HepG2 (cell line): ENCODE results near the gene GNL2. TPM values are rescaled to one million over a fixed set of nuclear protein-coding genes. Genes with fewer than 3 reads are reported as not detected.

Experiments
- ATRX ChIP-seq: sonication (generic); formaldehyde crosslinking; IDR thresholded peaks from 2 replicates; pipeline ENCODE4 v1.4.0; 2020; ENCODE audit warnings: missing genetic modification reagents, borderline replicate concordance
- FOXA1 ChIP-seq, 2 experiments: fragments of 450-650 bp in 1 of 2; sonication (generic) in 1 of 2; formaldehyde crosslinking in 1 of 2; IDR thresholded peaks; 2 replicates each; pipeline versions ENCODE4 v1.4.0 to v1.6.1; 2016 to 2020; ENCODE audit warnings: missing genetic modification reagents in 1 of 2
- KLF11 ChIP-seq: IDR thresholded peaks from 2 replicates; pipeline ENCODE4 v1.6.1; 2016; ENCODE audit warnings: missing compliant biosample characterization
- NR2C2 ChIP-seq: sonication (generic); formaldehyde crosslinking; IDR thresholded peaks from 2 replicates; pipeline ENCODE4 v1.4.0; 2020; ENCODE audit warnings: missing genetic modification reagents, mild to moderate bottlenecking, moderate library complexity, borderline replicate concordance
- POLR2AphosphoS2 ChIP-seq: IDR thresholded peaks from 2 replicates; pipeline ENCODE4 v1.6.1; 2011; ENCODE audit warnings: low read depth, low read length, improper control_type of control experiment
- RAD51 ChIP-seq: fragments of 450-650 bp; IDR thresholded peaks from 2 replicates; pipeline ENCODE4 v1.6.1; 2016; ENCODE audit warnings: borderline replicate concordance
- RFX3 ChIP-seq: IDR thresholded peaks from 2 replicates; pipeline ENCODE4 v1.6.1; 2016; ENCODE audit warnings: missing biosample characterization, missing genetic modification reagents
- ZBTB38 ChIP-seq: sonication (generic); formaldehyde crosslinking; IDR thresholded peaks from 2 replicates; pipeline ENCODE4 v1.5.1; 2020; ENCODE audit warnings: mild to moderate bottlenecking, missing genetic modification reagents
- ZFY ChIP-seq: sonication (generic); formaldehyde crosslinking; IDR thresholded peaks from 2 replicates; pipeline ENCODE4 v1.4.0; 2020; ENCODE audit warnings: missing genetic modification reagents
- ZNF260 ChIP-seq: sonication (generic); formaldehyde crosslinking; IDR thresholded peaks from 2 replicates; pipeline ENCODE4 v1.4.0; 2020; ENCODE audit warnings: missing genetic modification reagents, low read depth, mild to moderate bottlenecking, borderline replicate concordance
- ZNF543 ChIP-seq: sonication (generic); formaldehyde crosslinking; IDR thresholded peaks from 2 replicates; pipeline ENCODE4 v1.4.0; 2020; ENCODE audit warnings: mild to moderate bottlenecking, missing genetic modification reagents
- ZNF605 ChIP-seq: sonication (generic); formaldehyde crosslinking; IDR thresholded peaks from 2 replicates; pipeline ENCODE4 v1.8.0; 2022; ENCODE audit warnings: mild to moderate bottlenecking, missing genetic modification reagents
- ZNF619 ChIP-seq: sonication (generic); formaldehyde crosslinking; IDR thresholded peaks from 2 replicates; pipeline ENCODE4 v1.4.0; 2020; ENCODE audit warnings: mild to moderate bottlenecking, missing genetic modification reagents
- ZNF781 ChIP-seq: sonication (generic); formaldehyde crosslinking; IDR thresholded peaks from 2 replicates; pipeline ENCODE4 v1.5.1; 2020; ENCODE audit warnings: borderline replicate concordance, mild to moderate bottlenecking, missing genetic modification reagents; ENCODE audit errors: not compliant biosample characterization
- polyA plus RNA-seq, 8 experiments: library from polyadenylated mRNA; depleted of rRNA in 3 of 8; stranded (reverse) in 7 of 8; unstranded in 1 of 8; fragments of >200 nt; fragmentation: Illumina TruSeq in 4 of 8; extraction: Trizol in 4 of 8; gene quantifications; 2 replicates each; pipeline versions ENCODE4 v1.2.1 to v1.2.3, GENCODE V29; 2011 to 2016; ENCODE audit warnings: low read depth in 4 of 8, missing spikeins in 1 of 8, mixed read lengths in 1 of 8; ENCODE audit not compliant: insufficient read depth in 1 of 8
- total RNA-seq, 5 experiments: library from RNA; depleted of rRNA; stranded (reverse); fragments of >200 nt; fragmentation: Illumina TruSeq; extraction: Trizol; gene quantifications; 2 replicates each; pipeline ENCODE4 v1.2.3, GENCODE V29; 2016; ENCODE audit warnings: low read depth in 1 of 5
- TF ChIP-seq, protein P1 (sequence below): sonication (generic); formaldehyde crosslinking; IDR thresholded peaks from 2 replicates; pipeline ENCODE4 v1.4.0; 2020; ENCODE audit warnings: missing genetic modification reagents
- TF ChIP-seq, protein P2 (sequence below): sonication (generic); formaldehyde crosslinking; IDR thresholded peaks from 2 replicates; pipeline ENCODE4 v1.8.0; 2022; ENCODE audit warnings: mild to moderate bottlenecking, missing genetic modification reagents
- TF ChIP-seq, protein P3 (sequence below): sonication (generic); formaldehyde crosslinking; IDR thresholded peaks from 2 replicates; pipeline ENCODE4 v1.4.0; 2020; ENCODE audit warnings: missing genetic modification reagents, borderline replicate concordance
- TF ChIP-seq, protein P4 (sequence below): sonication (generic); formaldehyde crosslinking; IDR thresholded peaks from 2 replicates; pipeline ENCODE4 v1.8.0; 2022; ENCODE audit warnings: low read depth, missing genetic modification reagents

The GNL2 gene
- total and polyA plus RNA-seq, 2 of the 13 experiments (the other 11 are each of a cell fraction or from before 2014, with no cell fraction given): 32.1 to 72.1 TPM

DNA sequence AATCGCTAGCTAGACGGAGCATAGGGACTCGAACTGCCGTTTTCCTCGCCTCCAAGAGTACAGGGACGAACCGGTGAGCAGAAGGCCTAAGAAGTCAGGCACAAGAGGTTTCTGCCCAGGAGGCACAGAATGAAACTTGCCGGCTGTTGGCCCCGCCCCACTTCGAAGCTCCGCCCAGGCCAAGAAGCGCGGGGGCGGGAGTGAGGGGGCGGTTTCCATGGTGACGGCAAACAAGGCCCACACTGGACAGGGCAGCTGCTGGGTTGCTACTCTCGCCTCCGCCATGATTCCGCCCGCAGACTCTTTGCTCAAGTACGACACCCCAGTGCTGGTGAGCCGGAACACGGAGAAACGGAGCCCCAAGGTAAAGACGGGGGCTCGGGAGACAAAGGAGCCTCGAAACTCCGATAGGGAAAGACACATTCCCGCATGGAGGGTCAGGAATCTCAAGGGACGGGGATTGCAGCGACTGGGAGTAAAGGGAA lies 39.0 kb downstream of the GNL2 start, which contains the start of gene DNALI1 (continued):
- TF ChIP-seq, protein P1, sequence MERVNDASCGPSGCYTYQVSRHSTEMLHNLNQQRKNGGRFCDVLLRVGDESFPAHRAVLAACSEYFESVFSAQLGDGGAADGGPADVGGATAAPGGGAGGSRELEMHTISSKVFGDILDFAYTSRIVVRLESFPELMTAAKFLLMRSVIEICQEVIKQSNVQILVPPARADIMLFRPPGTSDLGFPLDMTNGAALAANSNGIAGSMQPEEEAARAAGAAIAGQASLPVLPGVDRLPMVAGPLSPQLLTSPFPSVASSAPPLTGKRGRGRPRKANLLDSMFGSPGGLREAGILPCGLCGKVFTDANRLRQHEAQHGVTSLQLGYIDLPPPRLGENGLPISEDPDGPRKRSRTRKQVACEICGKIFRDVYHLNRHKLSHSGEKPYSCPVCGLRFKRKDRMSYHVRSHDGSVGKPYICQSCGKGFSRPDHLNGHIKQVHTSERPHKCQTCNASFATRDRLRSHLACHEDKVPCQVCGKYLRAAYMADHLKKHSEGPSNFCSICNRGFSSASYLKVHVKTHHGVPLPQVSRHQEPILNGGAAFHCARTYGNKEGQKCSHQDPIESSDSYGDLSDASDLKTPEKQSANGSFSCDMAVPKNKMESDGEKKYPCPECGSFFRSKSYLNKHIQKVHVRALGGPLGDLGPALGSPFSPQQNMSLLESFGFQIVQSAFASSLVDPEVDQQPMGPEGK (CRISPR knock-in tag): peak; percentile 75
- TF ChIP-seq ZNF543 (CRISPR knock-in tag) (no peak), FOXA1 (IDR thresholded peaks at IDR 0.05) (no peak), FOXA1 (CRISPR knock-in tag; IDR thresholded peaks at IDR 0.05) (0 out of 2 replicates have a peak, but pooled peaks have one; percentile 20), RAD51 (no peak), KLF11 (no peak), ZFY (CRISPR knock-in tag) (peak; percentile 18; the same call in 1 of the 2 replicates), ZNF605 (no peak), POLR2AphosphoS2 (no peak), ZBTB38 (CRISPR knock-in tag) (peak; percentile 85), ZNF781 (CRISPR knock-in tag) (no peak), NR2C2 (CRISPR knock-in tag) (no peak), ZNF260 (no peak), ATRX (no peak), ZNF619 (CRISPR knock-in tag) (no peak), RFX3 (CRISPR knock-in tag) (peak; percentile 82)
- TF ChIP-seq, protein P2, sequence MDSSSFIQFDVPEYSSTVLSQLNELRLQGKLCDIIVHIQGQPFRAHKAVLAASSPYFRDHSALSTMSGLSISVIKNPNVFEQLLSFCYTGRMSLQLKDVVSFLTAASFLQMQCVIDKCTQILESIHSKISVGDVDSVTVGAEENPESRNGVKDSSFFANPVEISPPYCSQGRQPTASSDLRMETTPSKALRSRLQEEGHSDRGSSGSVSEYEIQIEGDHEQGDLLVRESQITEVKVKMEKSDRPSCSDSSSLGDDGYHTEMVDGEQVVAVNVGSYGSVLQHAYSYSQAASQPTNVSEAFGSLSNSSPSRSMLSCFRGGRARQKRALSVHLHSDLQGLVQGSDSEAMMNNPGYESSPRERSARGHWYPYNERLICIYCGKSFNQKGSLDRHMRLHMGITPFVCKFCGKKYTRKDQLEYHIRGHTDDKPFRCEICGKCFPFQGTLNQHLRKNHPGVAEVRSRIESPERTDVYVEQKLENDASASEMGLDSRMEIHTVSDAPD (CRISPR knock-in tag): no peak
- TF ChIP-seq, protein P3, sequence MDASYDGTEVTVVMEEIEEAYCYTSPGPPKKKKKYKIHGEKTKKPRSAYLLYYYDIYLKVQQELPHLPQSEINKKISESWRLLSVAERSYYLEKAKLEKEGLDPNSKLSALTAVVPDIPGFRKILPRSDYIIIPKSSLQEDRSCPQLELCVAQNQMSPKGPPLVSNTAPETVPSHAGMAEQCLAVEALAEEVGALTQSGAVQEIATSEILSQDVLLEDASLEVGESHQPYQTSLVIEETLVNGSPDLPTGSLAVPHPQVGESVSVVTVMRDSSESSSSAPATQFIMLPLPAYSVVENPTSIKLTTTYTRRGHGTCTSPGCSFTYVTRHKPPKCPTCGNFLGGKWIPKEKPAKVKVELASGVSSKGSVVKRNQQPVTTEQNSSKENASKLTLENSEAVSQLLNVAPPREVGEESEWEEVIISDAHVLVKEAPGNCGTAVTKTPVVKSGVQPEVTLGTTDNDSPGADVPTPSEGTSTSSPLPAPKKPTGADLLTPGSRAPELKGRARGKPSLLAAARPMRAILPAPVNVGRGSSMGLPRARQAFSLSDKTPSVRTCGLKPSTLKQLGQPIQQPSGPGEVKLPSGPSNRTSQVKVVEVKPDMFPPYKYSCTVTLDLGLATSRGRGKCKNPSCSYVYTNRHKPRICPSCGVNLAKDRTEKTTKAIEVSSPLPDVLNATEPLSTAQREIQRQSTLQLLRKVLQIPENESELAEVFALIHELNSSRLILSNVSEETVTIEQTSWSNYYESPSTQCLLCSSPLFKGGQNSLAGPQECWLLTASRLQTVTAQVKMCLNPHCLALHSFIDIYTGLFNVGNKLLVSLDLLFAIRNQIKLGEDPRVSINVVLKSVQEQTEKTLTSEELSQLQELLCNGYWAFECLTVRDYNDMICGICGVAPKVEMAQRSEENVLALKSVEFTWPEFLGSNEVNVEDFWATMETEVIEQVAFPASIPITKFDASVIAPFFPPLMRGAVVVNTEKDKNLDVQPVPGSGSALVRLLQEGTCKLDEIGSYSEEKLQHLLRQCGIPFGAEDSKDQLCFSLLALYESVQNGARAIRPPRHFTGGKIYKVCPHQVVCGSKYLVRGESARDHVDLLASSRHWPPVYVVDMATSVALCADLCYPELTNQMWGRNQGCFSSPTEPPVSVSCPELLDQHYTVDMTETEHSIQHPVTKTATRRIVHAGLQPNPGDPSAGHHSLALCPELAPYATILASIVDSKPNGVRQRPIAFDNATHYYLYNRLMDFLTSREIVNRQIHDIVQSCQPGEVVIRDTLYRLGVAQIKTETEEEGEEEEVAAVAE (CRISPR knock-in tag): no peak
- TF ChIP-seq, protein P4, sequence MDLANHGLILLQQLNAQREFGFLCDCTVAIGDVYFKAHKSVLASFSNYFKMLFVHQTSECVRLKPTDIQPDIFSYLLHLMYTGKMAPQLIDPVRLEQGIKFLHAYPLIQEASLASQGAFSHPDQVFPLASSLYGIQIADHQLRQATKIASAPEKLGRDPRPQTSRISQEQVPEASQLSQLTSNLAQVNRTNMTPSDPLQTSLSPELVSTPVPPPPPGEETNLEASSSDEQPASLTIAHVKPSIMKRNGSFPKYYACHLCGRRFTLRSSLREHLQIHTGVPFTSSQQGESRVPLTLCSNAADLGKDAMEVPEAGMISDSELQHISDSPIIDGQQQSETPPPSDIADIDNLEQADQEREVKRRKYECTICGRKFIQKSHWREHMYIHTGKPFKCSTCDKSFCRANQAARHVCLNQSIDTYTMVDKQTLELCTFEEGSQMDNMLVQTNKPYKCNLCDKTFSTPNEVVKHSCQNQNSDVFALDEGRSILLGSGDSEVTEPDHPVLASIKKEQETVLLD: no peak
